ENCODE measurements around the gene KBTBD8.

DNA sequence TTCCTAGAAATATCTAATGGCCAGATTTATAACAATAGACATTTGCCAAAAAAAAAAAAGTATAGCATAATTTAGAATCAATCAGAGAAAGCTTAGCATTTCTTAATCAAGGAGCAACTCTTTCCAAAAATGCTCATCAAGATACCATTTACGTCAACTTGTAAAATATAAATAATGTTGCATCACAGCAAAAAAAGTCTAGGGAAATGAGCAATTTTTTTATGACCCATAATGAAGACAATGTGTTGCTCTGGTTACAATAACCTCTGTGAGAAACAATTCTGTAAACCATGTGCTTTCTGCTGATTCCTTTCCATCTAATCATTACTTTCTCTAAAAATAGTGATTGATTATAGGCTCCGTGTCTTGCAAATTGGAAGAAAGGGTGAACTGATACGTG is 36.3 kb downstream of the KBTBD8 start:
- TF ChIP-seq, protein P1, sequence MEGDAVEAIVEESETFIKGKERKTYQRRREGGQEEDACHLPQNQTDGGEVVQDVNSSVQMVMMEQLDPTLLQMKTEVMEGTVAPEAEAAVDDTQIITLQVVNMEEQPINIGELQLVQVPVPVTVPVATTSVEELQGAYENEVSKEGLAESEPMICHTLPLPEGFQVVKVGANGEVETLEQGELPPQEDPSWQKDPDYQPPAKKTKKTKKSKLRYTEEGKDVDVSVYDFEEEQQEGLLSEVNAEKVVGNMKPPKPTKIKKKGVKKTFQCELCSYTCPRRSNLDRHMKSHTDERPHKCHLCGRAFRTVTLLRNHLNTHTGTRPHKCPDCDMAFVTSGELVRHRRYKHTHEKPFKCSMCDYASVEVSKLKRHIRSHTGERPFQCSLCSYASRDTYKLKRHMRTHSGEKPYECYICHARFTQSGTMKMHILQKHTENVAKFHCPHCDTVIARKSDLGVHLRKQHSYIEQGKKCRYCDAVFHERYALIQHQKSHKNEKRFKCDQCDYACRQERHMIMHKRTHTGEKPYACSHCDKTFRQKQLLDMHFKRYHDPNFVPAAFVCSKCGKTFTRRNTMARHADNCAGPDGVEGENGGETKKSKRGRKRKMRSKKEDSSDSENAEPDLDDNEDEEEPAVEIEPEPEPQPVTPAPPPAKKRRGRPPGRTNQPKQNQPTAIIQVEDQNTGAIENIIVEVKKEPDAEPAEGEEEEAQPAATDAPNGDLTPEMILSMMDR (IDR thresholded peaks at IDR 0.05) = no peak
- TF ChIP-seq POLR2A (IDR thresholded peaks at IDR 0.05) = no peak
